CD4-positive, alpha-beta memory T cell (primary cell): Measurements from ENCODE around the gene LACTB. TPM values are rescaled to one million over a fixed set of nuclear protein-coding genes. Genes with fewer than 3 reads are reported as not detected.

Experiments used
- CTCF ChIA-PET: fragments of 350-600 bp; sonication (Branson Sonifier 250); formaldehyde crosslinking; loops from one replicate; lab custom pipeline; 2021; ENCODE audit warnings: inconsistent platforms; ENCODE audit not compliant: partially characterized antibody; lab: Charles Lee
- POLR2A ChIA-PET: fragments of 350-600 bp; sonication (Branson Sonifier 250); formaldehyde crosslinking; loops from one replicate; lab custom pipeline; 2021; ENCODE audit not compliant: partially characterized antibody; lab: Charles Lee
- DNase-seq, 5 donors: peaks; one replicate each; pipeline versions ENCODE4 v3.0.0 to v3.0.0-alpha.2; 2020 to 2022; ENCODE audit warnings: mixed read lengths in 1 of 5
- H3K27ac ChIP-seq: one replicate; pipeline ENCODE4 v1.7.0; 2013; ENCODE audit warnings: low read depth, low read length
- H3K27me3 ChIP-seq: 2 replicates; pipeline ENCODE4 v1.7.0; 2013; ENCODE audit warnings: mild to moderate bottlenecking, low read length, moderate library complexity; ENCODE audit not compliant: insufficient read depth
- H3K36me3 ChIP-seq: 2 replicates; pipeline ENCODE4 v1.7.0; 2013; ENCODE audit warnings: mild to moderate bottlenecking, low read length, moderate library complexity; ENCODE audit not compliant: insufficient read depth
- H3K4me1 ChIP-seq: 2 replicates; pipeline ENCODE4 v1.7.0; 2013; ENCODE audit warnings: mild to moderate bottlenecking, low read length, moderate library complexity; ENCODE audit not compliant: insufficient read depth
- H3K4me3 ChIP-seq, 2 donors: one replicate each; pipeline ENCODE4 v1.7.0; 2013; ENCODE audit warnings: low read length in 2 of 2, mild to moderate bottlenecking in 1 of 2
- H3K9me3 ChIP-seq, 2 donors: one replicate each; pipeline ENCODE4 v1.7.0; 2013; ENCODE audit warnings: low read length in 2 of 2, control low read depth in 1 of 2; ENCODE audit not compliant: control insufficient read depth in 1 of 2
- H3K27ac Mint-ChIP-seq, 7 donors: one replicate each; pipeline ENCODE4 v1.8.0; 2020 to 2021; ENCODE audit warnings: mixed read lengths in 7 of 7, mild to moderate bottlenecking in 6 of 7, inconsistent platforms in 3 of 7, moderate library complexity in 3 of 7
- H3K27me3 Mint-ChIP-seq, 2 donors: one replicate each; pipeline ENCODE4 v1.8.0; 2020 to 2021; ENCODE audit warnings: mixed read lengths in 2 of 2
- H3K36me3 Mint-ChIP-seq, 2 donors: one replicate each; pipeline ENCODE4 v1.8.0; 2020 to 2021; ENCODE audit warnings: mixed read lengths in 2 of 2, inconsistent platforms in 1 of 2, mild to moderate bottlenecking in 1 of 2
- H3K4me1 Mint-ChIP-seq, 4 donors: one replicate each; pipeline ENCODE4 v1.8.0; 2020 to 2021; ENCODE audit warnings: mixed read lengths in 4 of 4, mild to moderate bottlenecking in 1 of 4
- H3K4me3 Mint-ChIP-seq, 8 donors: one replicate each; pipeline ENCODE4 v1.8.0; 2020 to 2021; ENCODE audit warnings: mixed read lengths in 8 of 8, mild to moderate bottlenecking in 7 of 8, moderate library complexity in 6 of 8, inconsistent platforms in 3 of 8
- H3K9me3 Mint-ChIP-seq, 8 donors: one replicate each; pipeline ENCODE4 v1.8.0; 2020 to 2021; ENCODE audit warnings: mixed read lengths in 8 of 8, mild to moderate bottlenecking in 5 of 8, inconsistent platforms in 3 of 8, moderate library complexity in 1 of 8
- intact Hi-C: fragments of 100-400 bp; cut with micrococcal nuclease; formaldehyde crosslinking; loops from one replicate; pipeline ENCODE4 v1.15.1; 2023
- polyA plus RNA-seq, 2 donors: library from polyadenylated mRNA; unstranded; fragments of 300-500 nt; fragmentation: Illumina TruSeq; gene quantifications; one replicate each; pipeline ENCODE4 v1.2.3, GENCODE V29; 2021
- total RNA-seq, 2 experiments: library from RNA; stranded (reverse); gene quantifications; one replicate each; pipeline ENCODE4 v1.2.3, GENCODE V29; 2021

The LACTB gene
- total and polyA plus RNA-seq, 4 experiments from 2014 or later, result 8.9 to 12.1 (median 11.6) TPM

GRCh38 chr15:63124506-63124905, 2.8 kb downstream of the LACTB start:
- intact Hi-C loops, result no loop called here
- no peak for DNase-seq
- no peak overlapping the region for H3K27ac ChIP-seq
- CTCF ChIA-PET, result no interaction called here
- peaks cover 2 to 11% (median 8%) of the 10 kb centered on the region in 8 donors for H3K9me3 Mint-ChIP-seq
- H3K27ac Mint-ChIP-seq, result no peak overlapping the region
- peaks cover 10% of the 10 kb centered on the region for H3K4me1 ChIP-seq
- H3K4me3 Mint-ChIP-seq, result no peak overlapping the region
- POLR2A ChIA-PET, result no interaction called here
- no peaks in the 10 kb centered on the region for H3K27me3 ChIP-seq
- peaks cover 0 to 5% of the 10 kb centered on the region in 2 donors for H3K9me3 ChIP-seq
- H3K27me3 Mint-ChIP-seq, result no peaks in the 10 kb centered on the region
- no peak overlapping the region for H3K4me3 ChIP-seq
- peaks cover 19 to 26% of the 10 kb centered on the region in 2 donors for H3K36me3 Mint-ChIP-seq
- no peaks in the 10 kb centered on the region for H3K36me3 ChIP-seq
- peaks cover 7 to 28% (median 14%) of the 10 kb centered on the region in 4 donors for H3K4me1 Mint-ChIP-seq

DNA sequence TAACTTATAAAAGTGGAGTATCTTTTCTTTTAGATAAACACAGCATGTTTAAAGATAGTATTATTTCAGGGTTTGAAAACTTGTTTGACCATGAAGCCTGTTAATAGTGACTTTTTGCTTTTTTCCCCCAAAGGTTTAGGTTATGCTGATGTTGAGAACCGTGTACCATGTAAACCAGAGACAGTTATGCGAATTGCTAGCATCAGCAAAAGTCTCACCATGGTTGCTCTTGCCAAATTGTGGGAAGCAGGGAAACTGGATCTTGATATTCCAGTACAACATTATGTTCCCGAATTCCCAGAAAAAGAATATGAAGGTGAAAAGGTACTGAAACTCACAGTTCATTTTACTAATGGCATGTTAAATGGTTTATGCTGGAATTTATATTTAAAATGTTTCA, 5.1 kb downstream of the LACTB start:
- no peak overlapping the region for H3K27ac ChIP-seq
- H3K4me1 ChIP-seq, result peaks cover 10% of the 10 kb centered on the region
- ChIA-PET POLR2A (no interaction called here), CTCF (no interaction called here)
- intact Hi-C loops, result no loop called here
- Mint-ChIP-seq H3K27me3 (no peaks in the 10 kb centered on the region), H3K36me3 (peaks cover 16 to 25% of the 10 kb centered on the region in 2 donors), H3K4me1 (peaks cover 4 to 20% (median 8%) of the 10 kb centered on the region in 4 donors), H3K27ac (no peak overlapping the region), H3K9me3 (no peaks in the 10 kb centered on the region), H3K4me3 (no peak overlapping the region)
- no peaks in the 10 kb centered on the region for H3K9me3 ChIP-seq
- DNase-seq, result no peak
- peaks cover 2% of the 10 kb centered on the region for H3K36me3 ChIP-seq
- H3K4me3 ChIP-seq, result no peak overlapping the region
- H3K27me3 ChIP-seq, result no peaks in the 10 kb centered on the region

- ChIA-PET CTCF (interaction anchor here (1.2 kb wide), 1 partner anchor 13 kb away, joined by 3 read pairs; no protein-coding TSS in a partner anchor), POLR2A (interaction anchor here (0.6 to 0.8 kb wide), 2 partner anchors 58 to 110 kb away, joined by 3 read pairs; no protein-coding TSS in a partner anchor)
- no peak overlapping the region for H3K27ac Mint-ChIP-seq
- Histone ChIP-seq H3K4me3 (no peak overlapping the region), H3K27ac (no peak overlapping the region), H3K27me3 (no peaks in the 10 kb centered on the region), H3K9me3 (no peaks in the 10 kb centered on the region), H3K4me1 (no peaks in the 10 kb centered on the region), H3K36me3 (peaks cover 2% of the 10 kb centered on the region)
- DNase-seq, result no peak
- H3K27me3 Mint-ChIP-seq, result no peaks in the 10 kb centered on the region
- no peak overlapping the region for H3K4me3 Mint-ChIP-seq
- peaks cover 11 to 15% of the 10 kb centered on the region in 2 donors for H3K36me3 Mint-ChIP-seq
- no peaks in the 10 kb centered on the region for H3K9me3 Mint-ChIP-seq
- intact Hi-C loops, result no loop called here
- H3K4me1 Mint-ChIP-seq, result no peaks in the 10 kb centered on the region
Measured at GRCh38 chr15:63133786-63134185, 12.1 kb downstream of the LACTB start.

GRCh38 chr15:63134245-63134985, 12.8 kb downstream of the LACTB start:
- Mint-ChIP-seq H3K27ac (peak overlapping the region in 1 of 7 donors; percentile 1), H3K4me3 (no peak overlapping the region)

GRCh38 chr15:63135281-63135680, 13.6 kb downstream of the LACTB start:
- Histone ChIP-seq H3K9me3 (no peaks in the 10 kb centered on the region), H3K27ac (no peak overlapping the region), H3K4me3 (no peak overlapping the region), H3K36me3 (no peaks in the 10 kb centered on the region), H3K27me3 (no peaks in the 10 kb centered on the region), H3K4me1 (no peaks in the 10 kb centered on the region)
- ChIA-PET POLR2A (interaction anchor here (0.6 to 1.5 kb wide), 3 partner anchors 10 to 14 kb away, joined by 3 read pairs; partner anchors contain the start of gene LACTB), CTCF (no interaction called here)
- DNase-seq, result no peak
- no peak overlapping the region for H3K4me3 Mint-ChIP-seq
- peaks cover 6 to 12% of the 10 kb centered on the region in 2 donors for H3K36me3 Mint-ChIP-seq
- intact Hi-C loops, result no loop called here
- H3K27ac Mint-ChIP-seq, result peak overlapping the region in 1 of 7 donors; percentile 6
- H3K4me1 Mint-ChIP-seq, result no peaks in the 10 kb centered on the region
- no peaks in the 10 kb centered on the region for H3K27me3 Mint-ChIP-seq
- no peaks in the 10 kb centered on the region for H3K9me3 Mint-ChIP-seq

More at GRCh38 chr15:63134245-63134985, 12.8 kb downstream of the LACTB start:
- H3K27ac ChIP-seq, result no peak overlapping the region
- ChIA-PET POLR2A (interaction anchor here (0.6 to 1.5 kb wide), 4 partner anchors 13 to 110 kb away, joined by 3 read pairs; partner anchors contain the start of gene LACTB), CTCF (no interaction called here)
- Mint-ChIP-seq H3K4me1 (no peaks in the 10 kb centered on the region), H3K9me3 (no peaks in the 10 kb centered on the region), H3K36me3 (peaks cover 8 to 13% of the 10 kb centered on the region in 2 donors), H3K27me3 (no peaks in the 10 kb centered on the region)
- no peaks in the 10 kb centered on the region for H3K4me1 ChIP-seq
- H3K27me3 ChIP-seq, result no peaks in the 10 kb centered on the region
- H3K4me3 ChIP-seq, result no peak overlapping the region
- intact Hi-C loops, result no loop called here
- H3K36me3 ChIP-seq, result peaks cover 2% of the 10 kb centered on the region
- no peak for DNase-seq
- H3K9me3 ChIP-seq, result no peaks in the 10 kb centered on the region

- H3K9me3 ChIP-seq, result no peaks in the 10 kb centered on the region
- DNase-seq, result no peak
- no peak overlapping the region for H3K27ac ChIP-seq
- H3K4me3 ChIP-seq, result no peak overlapping the region
- intact Hi-C loops, result no loop called here
- no peaks in the 10 kb centered on the region for H3K36me3 ChIP-seq
- no peaks in the 10 kb centered on the region for H3K27me3 ChIP-seq
- CTCF ChIA-PET, result no interaction called here
- POLR2A ChIA-PET, result interaction anchor here (0.6 to 1.5 kb wide), 2 partner anchors 10 to 13 kb away, joined by 3 read pairs; no protein-coding TSS in a partner anchor
- Mint-ChIP-seq H3K27ac (peak overlapping the region in 1 of 7 donors; percentile 6), H3K4me1 (no peaks in the 10 kb centered on the region), H3K4me3 (no peak overlapping the region), H3K27me3 (no peaks in the 10 kb centered on the region), H3K36me3 (peaks cover 4 to 8% of the 10 kb centered on the region in 2 donors), H3K9me3 (no peaks in the 10 kb centered on the region)
- H3K4me1 ChIP-seq, result no peaks in the 10 kb centered on the region
Measured at GRCh38 chr15:63135804-63136203, 14.1 kb downstream of the LACTB start.

GRCh38 chr15:63136742-63137141, 15.1 kb downstream of the LACTB start:
- no peaks in the 10 kb centered on the region for H3K27me3 Mint-ChIP-seq
- H3K4me1 Mint-ChIP-seq, result no peaks in the 10 kb centered on the region
- H3K9me3 Mint-ChIP-seq, result no peaks in the 10 kb centered on the region
- no peak for DNase-seq
- Histone ChIP-seq H3K4me3 (no peak overlapping the region), H3K36me3 (no peaks in the 10 kb centered on the region), H3K4me1 (no peaks in the 10 kb centered on the region), H3K27ac (no peak overlapping the region), H3K9me3 (no peaks in the 10 kb centered on the region), H3K27me3 (no peaks in the 10 kb centered on the region)
- POLR2A ChIA-PET, result no interaction called here
- CTCF ChIA-PET, result interaction anchor here (1.3 kb wide), 1 partner anchor 10 kb away, joined by 3 read pairs; no protein-coding TSS in a partner anchor
- no peak overlapping the region for H3K4me3 Mint-ChIP-seq
- H3K36me3 Mint-ChIP-seq, result peaks cover 4 to 15% of the 10 kb centered on the region in 2 donors
- intact Hi-C loops, result no loop called here
- H3K27ac Mint-ChIP-seq, result no peak overlapping the region
